HG02970 (cell line): ENCODE data around the gene PIGW.

Source experiments
- ATAC-seq: cut with Tn5 transposase; IDR thresholded peaks from one replicate; pipeline ENCODE4 v1.9.1; 2021; ENCODE audit warnings: mild to moderate bottlenecking, moderate library complexity, moderate number of reproducible peaks; ENCODE audit not compliant: unreplicated experiment, low FRiP score

PIGW gene, protein sequence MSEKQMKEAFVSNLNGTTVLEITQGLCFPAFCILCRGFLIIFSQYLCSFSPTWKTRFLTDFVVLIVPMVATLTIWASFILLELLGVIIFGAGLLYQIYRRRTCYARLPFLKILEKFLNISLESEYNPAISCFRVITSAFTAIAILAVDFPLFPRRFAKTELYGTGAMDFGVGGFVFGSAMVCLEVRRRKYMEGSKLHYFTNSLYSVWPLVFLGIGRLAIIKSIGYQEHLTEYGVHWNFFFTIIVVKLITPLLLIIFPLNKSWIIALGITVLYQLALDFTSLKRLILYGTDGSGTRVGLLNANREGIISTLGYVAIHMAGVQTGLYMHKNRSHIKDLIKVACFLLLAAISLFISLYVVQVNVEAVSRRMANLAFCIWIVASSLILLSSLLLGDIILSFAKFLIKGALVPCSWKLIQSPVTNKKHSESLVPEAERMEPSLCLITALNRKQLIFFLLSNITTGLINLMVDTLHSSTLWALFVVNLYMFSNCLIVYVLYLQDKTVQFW

DNA sequence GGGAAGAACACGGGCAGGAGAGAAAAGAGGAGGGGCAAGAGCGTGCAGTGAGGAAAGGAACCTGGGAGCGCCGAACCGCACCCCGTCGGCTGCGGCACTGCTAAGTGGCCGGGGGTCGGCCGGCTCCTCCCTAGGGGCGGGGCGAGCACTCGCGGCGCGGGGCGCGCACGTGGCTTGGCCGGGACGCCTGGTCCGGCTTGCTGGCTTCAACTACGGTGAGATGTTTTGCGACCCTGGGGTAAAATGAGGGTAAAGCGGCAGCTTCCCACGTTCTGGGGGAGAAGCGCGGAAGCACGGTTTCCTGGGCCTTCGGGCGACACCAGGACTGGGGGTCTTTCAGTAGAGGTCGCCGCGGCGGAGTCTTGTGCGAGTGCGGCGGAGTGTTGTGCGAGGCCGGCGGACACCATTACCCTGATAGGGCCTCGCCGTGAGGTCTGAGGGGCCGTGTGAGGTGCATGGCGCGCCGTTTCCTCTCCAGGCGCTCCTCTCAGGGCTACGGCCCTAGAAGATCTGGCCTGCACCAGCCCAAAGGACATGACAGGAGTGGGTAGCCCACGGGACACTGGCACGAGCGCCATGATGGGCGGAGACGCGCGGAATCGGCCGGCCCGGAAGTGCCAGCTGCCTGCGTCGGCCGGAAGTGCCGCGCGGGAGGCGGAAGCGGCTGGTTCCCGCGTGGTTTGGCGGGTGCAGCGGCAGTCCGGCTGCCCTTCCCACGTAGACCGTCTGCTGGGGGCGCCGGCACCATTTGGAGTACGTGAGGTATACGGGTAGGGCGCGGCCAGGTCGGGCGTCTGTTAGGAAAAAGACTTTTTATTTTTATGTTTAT lies at the start of gene PIGW, which contains the start of gene MYO19:
Gene PIGW, plus strand, starts transcription at position 148 of the 829 bp plus-strand sequence. CDS start 2,115 bp downstream, outside the sequence.
Gene MYO19, minus strand, starts transcription at position 29 of the 829 bp plus-strand sequence. CDS start 2,330 bp downstream, outside the sequence.
- peak; percentile 71 for ATAC-seq

DNA sequence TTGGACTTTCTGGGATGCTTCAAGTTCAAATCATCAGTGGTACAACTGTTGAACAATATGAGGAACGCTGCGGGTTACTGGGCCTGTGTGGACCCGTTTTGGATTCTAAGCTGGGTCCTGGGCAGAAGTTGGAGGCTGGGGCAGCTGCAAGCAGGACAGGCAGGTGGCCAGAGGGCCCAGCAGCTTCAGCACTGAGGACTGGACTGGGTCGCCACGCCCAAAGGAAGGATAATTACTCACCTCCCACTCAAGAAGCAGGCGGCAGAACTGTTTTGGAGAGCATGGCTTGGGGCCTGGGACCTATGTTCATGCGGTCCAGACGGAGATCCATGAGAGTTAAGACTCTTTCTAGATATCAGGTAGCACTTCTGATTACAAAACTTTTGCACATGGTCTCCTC lies 49.8 kb upstream of the PIGW start:
- ATAC-seq, result no peak

DNA sequence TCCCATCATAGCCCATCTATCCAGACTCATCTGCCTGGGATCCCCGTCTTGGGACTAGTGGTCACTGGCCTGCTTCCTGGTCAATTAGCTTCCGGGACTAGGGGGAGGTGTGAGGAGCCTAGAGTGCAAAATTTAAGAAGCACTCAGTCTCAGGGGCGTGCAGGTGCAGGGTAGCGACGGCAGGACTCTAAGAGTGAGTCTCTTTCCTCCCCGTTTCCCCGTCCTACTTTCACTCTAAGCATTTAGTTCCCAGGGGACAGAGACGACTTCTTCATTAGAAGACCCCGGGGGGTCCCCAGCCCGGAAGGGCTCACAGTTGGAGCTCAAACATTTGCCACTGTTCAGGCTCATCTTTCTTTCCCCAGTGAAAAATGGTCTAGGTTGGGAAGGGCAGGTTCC lies 49.0 kb upstream of the PIGW start:
- no peak for ATAC-seq

DNA sequence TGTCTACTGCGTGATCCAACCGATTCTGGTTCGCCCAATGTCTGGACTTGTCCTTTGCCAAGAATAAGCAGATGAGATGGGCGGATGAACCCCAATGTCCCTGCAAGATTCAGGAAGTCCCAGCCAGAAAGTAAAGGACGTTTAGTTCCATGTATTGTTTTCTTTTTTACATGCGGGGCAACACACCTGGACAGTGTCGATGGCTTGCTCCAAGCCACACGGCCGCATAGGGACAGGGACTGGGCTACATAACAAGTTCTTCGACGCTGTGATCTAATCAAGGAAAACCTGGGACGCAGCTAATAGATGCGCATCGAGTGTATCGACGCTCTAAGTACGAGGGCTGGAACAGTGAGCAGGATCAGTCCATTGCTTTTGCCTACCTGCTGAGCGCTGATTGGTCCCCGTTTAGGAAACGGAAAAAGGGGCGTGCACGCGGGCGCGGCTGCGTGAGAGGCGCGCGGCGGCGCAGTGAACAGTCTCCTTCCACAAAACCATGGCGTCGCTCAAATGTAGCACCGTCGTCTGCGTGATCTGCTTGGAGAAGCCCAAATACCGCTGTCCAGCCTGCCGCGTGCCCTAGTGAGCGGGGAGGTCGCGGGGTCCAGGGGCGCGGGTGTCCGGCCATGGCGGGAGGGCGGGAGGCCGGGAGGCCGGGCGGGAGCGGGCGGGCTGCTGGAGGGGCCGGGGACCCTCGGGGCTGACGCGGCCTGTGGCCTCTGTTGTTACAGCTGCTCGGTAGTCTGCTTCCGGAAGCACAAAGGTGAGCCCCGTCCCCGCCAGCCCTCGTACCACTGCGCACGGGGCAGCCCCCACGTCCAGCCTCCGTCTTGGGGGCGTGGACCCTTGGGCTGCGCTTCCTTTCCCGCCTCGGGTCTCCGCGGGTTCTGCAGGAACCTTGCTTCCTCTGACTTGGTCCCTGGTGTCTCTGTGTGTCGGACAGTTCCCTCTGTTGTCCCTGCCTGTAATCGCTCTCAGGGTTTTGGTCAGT lies 48.3 kb upstream of the PIGW start, which contains the start of gene ZNHIT3:
Gene ZNHIT3, plus strand, starts transcription at position 478 of the 991 bp plus-strand sequence. Its CDS starts 19 bp downstream, at position 497.
- peak; percentile 86 for ATAC-seq

DNA sequence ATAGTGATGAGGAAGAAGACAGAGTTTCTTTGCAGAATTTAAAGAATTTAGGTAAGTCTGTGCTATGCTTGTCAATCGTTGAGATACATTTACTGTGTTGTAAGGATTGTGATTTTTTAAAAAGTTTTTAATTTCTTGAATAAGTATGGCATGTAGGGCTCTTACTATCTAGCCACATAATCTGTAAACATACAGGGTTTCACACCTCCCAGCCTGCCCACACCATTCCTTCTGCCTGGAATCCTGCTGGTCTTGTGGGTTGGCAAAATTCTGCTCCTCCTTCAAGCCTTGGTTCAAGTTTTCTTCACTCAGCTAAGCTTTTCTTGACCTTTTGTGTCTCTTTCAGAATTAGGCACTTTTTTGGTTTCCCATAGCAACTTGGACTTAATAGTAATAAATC lies 40.8 kb upstream of the PIGW start:
- ATAC-seq, result no peak

DNA sequence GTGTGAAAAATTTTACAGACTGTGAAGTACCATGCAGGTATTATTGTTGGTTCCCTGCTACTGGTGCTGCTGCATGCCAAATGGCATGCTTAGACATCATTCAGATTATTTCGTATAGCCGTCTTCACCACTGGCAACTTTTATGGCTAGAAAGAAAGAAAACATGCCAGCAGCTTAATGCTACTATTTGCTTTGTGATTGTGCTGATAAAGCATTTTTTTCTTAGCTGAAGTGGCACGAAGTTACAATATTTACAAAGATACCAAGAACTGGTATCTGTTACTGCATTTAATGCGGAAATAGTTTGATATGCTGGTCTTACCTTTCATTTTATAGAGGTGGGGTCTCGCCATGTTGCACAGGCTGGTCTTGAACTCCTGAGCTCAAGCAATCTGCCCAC lies 40.1 kb upstream of the PIGW start:
- no peak for ATAC-seq

DNA sequence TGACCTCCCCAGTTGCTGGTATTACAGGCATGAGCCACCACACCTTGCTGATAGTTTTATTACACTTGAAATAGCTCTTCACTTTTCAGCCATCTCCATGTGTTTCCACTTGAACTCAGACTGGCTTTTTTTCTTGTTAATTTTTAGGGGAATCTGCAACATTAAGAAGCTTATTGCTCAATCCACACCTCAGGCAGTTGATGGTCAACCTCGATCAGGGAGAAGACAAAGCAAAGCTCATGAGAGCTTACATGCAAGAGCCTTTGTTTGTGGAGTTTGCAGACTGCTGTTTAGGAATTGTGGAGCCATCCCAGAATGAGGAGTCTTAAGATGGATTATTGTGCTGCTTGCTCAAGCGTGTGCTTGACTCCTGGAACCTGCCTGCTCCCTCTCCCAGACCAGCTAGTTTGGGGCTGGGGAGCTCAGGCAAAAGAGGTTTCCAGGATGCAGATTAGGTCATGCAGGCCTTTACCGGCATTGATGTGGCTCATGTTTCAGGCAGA lies 39.7 kb upstream of the PIGW start:
- ATAC-seq, result no peak

DNA sequence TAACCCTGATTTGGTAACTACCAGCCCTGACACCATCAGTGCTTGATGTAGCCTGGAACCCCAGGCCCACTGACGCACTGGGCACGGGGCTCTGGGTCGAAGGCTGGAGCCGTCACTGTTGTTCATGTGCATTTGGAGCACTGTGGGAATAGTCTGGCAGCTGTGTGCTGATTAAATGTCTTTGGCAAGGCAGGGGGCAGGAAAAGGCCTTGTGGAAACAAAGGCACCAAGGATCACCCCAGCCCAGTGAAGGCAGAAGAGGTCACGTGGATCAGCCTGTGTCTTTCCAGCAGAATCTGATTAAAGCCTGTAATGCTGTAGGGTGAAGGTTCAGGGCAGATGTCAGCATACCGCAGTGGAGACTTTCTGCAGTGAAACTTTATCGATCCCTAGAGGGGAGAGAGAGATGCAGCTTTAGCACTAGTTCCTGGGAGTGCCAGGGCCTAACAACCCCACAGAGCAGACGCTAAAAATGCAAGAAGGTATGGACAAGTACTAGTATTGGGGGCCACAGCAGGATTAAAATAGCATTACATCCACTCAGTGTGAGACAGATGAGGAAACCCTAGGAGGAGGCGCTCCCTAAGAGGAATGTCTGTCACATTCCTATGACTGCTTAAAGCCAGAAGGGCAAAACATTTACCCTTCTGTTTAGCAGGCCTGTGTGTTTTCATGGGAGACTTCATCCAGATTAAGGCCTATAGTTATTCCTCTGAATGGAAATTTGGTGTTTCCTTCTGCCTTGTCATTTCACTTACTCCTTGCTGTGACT lies 38.6 kb upstream of the PIGW start:
- ATAC-seq, result no peak

DNA sequence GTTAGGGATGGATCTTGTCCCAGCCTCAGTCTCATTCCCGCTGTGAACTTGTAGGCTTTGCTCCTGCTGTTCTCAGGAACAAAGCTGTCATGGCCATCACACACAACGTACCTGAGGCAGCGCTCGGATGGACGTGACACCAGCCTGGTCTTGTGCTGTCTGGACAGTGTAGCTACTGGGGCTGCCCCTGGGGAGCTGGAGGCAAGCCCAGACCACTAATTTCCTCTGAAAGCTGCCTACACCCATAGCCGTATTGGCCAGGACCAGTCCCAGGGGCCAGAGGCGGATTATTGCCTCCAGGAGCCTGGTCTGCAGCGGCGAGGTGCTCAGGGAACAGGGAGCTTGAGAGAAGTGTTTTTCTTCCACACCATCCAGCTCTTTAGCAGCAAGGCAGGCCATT lies 36.6 kb upstream of the PIGW start:
- ATAC-seq, result no peak

DNA sequence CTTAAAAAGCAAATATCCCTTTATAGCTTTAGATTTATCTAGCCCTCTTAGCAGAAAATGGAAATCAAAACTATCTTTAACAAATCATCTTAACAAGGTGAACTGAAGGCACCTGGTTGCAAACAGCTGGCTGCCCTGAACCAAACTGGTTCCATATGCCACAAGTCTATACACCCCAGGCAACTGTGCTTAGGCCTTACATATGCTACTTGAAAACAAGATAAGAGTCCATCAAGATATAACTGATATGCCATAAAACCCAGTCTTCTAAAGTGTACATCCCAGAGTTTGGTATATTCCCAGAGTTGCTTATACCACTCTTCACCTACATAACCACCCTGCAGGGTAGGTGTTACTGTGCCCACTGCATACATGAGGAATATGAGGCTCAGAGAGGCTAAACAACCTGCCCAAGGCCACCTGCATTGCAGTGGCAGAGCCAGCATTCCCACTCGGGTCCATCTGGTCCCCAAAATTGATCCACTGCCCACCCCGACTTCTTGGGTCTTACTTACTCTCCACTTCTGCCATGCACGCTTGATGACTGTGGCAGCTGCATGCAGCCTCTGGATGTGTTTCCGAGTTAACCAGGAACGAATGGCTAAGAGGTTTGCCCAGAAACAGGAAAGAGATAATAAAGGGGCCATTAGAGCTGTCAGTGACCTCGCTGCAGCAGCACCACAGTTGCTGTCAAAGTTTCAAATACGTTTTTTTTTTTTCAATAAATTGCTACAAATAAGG lies 36.1 kb upstream of the PIGW start:
- ATAC-seq, result no peak

DNA sequence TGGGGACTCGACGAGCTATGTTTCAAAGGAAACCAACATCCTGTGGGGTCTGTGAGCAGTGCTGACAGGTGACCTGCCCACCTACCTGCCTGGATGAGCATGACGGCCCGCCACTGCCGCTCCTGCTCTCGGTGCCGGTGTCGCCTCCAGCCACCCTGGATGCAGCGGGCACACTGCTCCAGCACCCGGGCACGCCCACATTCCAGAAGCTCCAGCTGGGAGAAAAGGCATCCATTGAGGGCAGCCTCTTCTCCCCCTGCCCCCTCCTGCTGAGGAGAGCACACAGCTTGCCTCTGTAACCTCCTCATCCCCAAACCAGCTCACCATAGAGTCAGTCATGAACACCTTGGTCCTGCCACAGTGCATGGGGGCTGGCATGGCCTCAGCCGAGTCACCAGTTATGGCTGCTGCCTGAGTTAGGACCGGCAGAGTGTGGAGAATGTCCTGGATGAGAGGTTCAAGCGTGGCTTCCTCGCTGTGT lies 34.0 kb upstream of the PIGW start:
- no peak for ATAC-seq

DNA sequence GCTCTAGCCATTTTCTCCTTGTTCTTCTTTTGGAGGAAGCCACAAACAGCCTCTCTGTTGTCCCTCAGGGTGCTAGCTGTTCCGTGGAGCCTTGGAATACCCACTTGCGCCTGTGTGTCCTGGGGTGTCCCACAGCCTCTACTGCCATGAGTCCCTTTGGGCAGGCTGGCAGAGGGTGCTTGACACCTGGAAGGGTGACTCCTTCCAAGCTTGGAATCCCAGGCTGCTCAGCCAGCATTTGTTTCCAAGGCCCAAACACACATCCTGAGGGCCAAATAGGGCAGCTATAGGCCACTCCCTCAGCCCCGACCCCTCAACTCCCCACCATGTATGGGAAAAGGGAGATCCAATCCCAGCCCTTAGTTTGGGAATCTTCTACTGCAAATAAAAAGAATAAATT lies 33.4 kb upstream of the PIGW start:
- ATAC-seq, result no peak

DNA sequence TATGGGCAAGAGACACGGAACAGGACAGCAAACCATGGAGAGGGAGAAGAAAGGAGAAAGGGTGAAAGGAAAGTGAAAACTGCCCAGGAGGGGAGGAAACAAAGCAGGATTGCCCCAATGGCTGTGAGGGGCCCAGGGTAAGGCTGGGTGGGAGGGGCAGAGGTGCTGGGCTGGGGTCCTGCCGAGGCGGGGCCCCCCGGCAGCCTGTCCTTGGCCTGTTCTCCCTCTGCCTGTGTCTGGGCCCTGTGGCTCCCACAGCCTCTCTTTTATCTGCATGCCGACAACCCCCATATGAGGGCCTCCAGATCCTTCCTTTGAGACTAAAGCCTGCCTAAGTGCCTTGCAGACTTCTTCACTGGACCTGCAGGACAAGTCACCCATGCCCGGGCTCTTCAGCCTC lies 32.8 kb upstream of the PIGW start:
- no peak for ATAC-seq

DNA sequence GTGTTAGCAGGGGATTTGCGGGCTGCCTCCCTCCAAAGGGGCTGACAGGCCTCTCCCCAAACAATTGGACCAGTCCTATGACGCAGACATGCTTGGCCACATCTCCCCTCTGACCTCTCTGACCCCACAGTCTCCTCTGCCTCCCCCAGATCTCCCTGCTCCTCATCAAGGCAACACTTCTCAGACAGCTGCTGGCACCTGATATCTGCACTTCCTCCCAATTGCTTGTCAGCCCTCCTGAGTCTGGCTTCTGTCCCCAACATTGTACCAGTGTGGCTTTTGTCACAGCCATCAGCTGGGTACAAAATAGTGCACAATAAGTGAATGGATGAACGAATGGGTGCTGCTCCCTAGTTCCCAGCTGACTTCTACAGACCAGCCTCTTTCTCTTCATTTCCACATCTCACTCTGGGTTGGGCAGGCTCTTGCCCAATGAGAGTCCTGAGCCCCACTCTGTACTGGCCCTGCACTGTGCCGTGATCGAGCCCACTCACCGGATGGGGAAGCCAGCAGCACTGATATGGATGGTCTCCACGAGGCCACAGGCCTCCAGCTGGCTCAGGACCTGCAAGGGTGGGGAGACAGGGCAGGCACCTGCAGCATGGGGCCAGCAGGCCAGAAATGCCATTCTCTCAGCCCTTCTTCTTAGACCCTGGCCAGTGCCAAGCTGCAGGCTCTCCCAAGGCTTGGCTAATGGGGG lies 31.2 kb upstream of the PIGW start:
- no peak for ATAC-seq

DNA sequence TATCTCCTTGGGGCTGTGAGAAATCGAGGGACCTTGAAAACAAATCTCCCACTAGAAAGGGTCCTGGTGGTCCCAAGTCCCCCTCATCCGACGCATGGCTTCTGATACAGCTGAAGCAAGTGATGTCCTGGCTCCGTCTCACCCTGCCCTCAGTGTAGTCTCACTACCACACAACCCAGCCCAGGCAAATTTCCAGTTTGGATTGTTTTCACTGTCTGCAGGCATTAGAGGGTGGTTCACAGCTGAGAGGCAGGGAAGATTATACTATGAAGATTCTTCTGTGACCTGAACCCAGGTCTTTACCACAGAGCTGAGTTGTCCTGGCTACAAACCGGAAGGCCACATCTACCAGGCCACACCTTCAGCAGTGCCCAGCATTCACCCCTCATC lies 30.6 kb upstream of the PIGW start:
- no peak for ATAC-seq

DNA sequence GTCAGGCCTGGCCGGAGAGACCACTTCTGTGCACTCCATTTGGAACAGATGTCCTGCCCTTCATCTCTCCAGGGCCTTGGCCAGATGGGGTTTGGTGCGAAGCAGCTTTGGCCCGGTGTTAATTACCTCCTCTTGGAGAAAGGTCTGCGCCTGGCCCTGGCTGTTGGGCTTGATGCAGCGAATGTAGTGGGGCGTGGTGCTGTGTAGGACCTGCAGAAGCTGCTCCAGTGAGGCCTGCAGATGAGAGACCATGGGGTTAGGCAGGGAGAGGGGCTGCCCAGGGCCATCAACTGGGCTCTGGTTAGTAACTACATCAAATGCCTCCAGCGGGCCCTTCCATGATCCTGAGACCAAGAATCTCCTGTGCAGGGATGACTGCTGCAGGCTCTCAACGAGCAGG lies 29.6 kb upstream of the PIGW start:
- no peak for ATAC-seq

DNA sequence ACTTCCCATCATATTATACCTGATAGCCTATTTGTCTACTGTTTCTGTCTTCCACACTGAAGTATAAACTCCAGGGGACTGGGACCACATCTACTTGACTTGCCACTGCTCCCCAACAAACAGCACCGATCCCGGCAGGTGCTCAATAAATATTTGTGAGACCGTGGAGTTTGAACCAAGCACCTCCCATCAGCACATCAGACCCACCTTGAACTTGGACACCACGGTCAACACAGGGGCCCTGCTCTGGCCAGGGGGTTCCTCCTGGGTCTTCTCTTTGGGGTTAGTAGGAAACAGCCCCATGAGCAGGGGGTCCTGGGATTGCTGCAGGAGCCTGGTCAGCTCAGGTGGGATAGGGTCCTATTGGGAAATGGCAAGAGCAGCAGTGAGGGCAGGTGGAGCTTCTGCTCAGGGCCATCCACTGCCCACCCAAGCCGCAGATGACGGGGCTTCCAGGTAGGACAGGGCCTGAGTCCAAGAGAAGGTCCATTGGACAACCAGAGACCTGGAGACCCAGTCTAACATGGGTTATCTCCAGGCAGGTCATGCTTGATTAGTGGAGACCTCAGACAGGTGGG lies 28.4 kb upstream of the PIGW start:
- no peak for ATAC-seq
